Nephron progenitor cell (in vitro differentiated cells): Measurements from ENCODE around the gene TTC16.

ENCODE experiments used
- DNase-seq: peaks from one replicate; pipeline ENCODE4 v3.0.0; 2021
- H3K27ac Mint-ChIP-seq: 2 replicates; pipeline ENCODE4 v1.8.0; 2021; ENCODE audit warnings: mild to moderate bottlenecking, moderate library complexity, mixed read lengths
- H3K27me3 Mint-ChIP-seq: 2 replicates; pipeline ENCODE4 v1.8.0; 2021; ENCODE audit warnings: mild to moderate bottlenecking, low read depth, mixed read lengths; ENCODE audit not compliant: poor library complexity
- H3K36me3 Mint-ChIP-seq: 2 replicates; pipeline ENCODE4 v1.8.0; 2021; ENCODE audit warnings: low read depth, mixed read lengths
- H3K4me1 Mint-ChIP-seq: 2 replicates; pipeline ENCODE4 v1.8.0; 2021; ENCODE audit warnings: mixed read lengths
- H3K4me3 Mint-ChIP-seq: 2 replicates; pipeline ENCODE4 v1.8.0; 2021; ENCODE audit warnings: mild to moderate bottlenecking, moderate library complexity, mixed read lengths
- H3K9me3 Mint-ChIP-seq: 2 replicates; pipeline ENCODE4 v1.8.0; 2021; ENCODE audit warnings: mild to moderate bottlenecking, moderate library complexity, mixed read lengths
- TF ChIP-seq, protein P1 (sequence below): fragments of 200-600 bp; sonication (generic); IDR thresholded peaks from 2 replicates; pipeline ENCODE4 v1.5.0; 2021; ENCODE audit warnings: antibody characterized with exemption

Gene TTC16

DNA sequence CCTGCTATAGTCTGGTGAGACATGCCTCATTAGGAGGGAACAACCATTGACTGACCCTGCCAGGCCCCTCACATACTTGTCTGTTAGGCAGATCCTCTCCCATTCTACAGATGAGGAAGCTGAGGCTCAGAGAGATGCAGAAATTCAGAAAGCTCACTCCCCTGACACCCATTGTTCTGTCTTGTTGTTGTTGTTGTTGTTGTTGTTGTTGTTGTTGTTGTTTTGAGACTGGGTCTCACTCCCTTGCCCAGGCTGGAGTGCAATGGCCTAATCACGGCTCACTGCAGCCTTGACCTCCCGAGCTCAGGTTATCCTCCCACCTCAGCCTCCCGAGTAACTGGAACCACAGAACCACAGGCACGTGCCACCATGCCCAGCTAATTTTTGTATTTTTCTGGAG is 22.2 kb upstream of the TTC16 start:
- Mint-ChIP-seq H3K9me3 (peaks cover 7% of the 10 kb centered on the region), H3K27me3 (peaks cover 3% of the 10 kb centered on the region), H3K4me3 (no peak overlapping the region), H3K36me3 (peaks cover 39% of the 10 kb centered on the region), H3K4me1 (peaks cover 16% of the 10 kb centered on the region), H3K27ac (no peak overlapping the region)
- no peak for DNase-seq
- TF ChIP-seq, protein P1, sequence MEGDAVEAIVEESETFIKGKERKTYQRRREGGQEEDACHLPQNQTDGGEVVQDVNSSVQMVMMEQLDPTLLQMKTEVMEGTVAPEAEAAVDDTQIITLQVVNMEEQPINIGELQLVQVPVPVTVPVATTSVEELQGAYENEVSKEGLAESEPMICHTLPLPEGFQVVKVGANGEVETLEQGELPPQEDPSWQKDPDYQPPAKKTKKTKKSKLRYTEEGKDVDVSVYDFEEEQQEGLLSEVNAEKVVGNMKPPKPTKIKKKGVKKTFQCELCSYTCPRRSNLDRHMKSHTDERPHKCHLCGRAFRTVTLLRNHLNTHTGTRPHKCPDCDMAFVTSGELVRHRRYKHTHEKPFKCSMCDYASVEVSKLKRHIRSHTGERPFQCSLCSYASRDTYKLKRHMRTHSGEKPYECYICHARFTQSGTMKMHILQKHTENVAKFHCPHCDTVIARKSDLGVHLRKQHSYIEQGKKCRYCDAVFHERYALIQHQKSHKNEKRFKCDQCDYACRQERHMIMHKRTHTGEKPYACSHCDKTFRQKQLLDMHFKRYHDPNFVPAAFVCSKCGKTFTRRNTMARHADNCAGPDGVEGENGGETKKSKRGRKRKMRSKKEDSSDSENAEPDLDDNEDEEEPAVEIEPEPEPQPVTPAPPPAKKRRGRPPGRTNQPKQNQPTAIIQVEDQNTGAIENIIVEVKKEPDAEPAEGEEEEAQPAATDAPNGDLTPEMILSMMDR: no peak

DNA sequence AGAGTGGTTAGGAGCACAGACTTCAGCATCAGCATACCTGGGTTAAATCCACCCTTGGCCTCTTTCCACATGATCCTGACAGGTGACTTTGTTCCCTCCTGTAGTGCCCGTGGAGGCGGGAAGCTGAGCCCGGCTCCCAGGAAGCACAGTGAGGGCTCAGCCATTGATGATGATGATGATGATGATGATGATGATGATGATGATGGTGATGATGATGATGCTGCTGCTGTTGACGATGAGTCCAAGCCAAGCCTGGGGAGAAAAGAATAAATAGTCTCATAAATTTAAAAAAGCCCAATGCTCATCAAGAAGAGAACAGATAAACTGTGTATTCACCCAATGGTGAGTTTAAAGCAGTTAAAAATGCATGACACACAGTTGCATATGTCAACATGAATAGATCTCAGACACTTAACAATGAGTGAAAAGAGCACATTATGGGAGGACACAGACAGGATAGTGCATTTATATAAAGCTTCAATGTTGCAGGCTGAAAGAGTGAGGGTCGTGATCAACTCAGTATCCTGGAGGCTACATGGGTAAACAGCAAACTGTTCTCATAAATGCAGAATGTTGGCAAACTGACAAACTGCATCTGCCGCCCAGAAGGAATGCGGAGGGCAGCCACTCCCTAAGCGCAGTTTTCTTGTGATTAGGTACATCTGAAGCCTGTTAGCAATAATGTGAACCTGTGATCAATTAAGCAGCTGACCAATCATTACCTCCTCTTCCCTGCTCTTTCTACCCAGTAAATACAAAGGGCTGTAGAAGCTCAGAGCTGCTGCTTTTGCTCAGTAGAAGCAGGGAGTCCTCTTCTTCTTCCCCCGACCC is 20.8 kb upstream of the TTC16 start:
- TF ChIP-seq, protein P1: no peak
- Mint-ChIP-seq H3K4me3 (no peak overlapping the region), H3K27me3 (peaks cover 3% of the 10 kb centered on the region), H3K9me3 (peaks cover 2% of the 10 kb centered on the region), H3K4me1 (peaks cover 26% of the 10 kb centered on the region), H3K36me3 (peaks cover 25% of the 10 kb centered on the region), H3K27ac (no peak overlapping the region)
- DNase-seq: no peak

- Mint-ChIP-seq H3K27me3 (peaks cover 8% of the 10 kb centered on the region), H3K9me3 (no peaks in the 10 kb centered on the region), H3K4me3 (no peak overlapping the region), H3K36me3 (peaks cover 5% of the 10 kb centered on the region), H3K4me1 (peaks cover 31% of the 10 kb centered on the region), H3K27ac (no peak overlapping the region)
- DNase-seq: no peak
- TF ChIP-seq, protein P1: no peak
Measured at GRCh38 chr9:127697575-127697974, 18.3 kb upstream of the TTC16 start.

DNA sequence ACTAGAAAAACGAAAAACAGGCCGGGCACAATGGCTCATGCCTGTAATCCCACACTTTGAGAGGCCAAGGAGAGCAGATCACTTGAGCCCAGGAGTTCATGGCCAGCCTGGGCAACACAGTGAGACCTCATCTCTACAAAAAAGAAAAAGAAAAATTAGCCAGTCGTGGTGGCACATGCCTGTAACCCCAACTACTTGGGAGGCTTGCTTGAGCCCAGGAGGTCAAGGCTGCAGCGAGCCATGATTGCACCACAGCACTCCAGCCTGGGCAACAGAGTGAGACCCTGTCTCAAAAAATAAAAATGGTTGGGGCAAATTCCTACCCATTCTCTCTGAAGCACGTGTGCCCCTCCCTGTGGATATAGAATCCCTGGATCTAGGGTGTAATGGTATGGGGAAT is 17.5 kb upstream of the TTC16 start:
- Mint-ChIP-seq H3K4me3 (no peak overlapping the region), H3K9me3 (no peaks in the 10 kb centered on the region), H3K27ac (no peak overlapping the region), H3K27me3 (peaks cover 5% of the 10 kb centered on the region), H3K36me3 (peaks cover 5% of the 10 kb centered on the region), H3K4me1 (peaks cover 36% of the 10 kb centered on the region)
- no peak for DNase-seq
- TF ChIP-seq, protein P1: no peak

DNA sequence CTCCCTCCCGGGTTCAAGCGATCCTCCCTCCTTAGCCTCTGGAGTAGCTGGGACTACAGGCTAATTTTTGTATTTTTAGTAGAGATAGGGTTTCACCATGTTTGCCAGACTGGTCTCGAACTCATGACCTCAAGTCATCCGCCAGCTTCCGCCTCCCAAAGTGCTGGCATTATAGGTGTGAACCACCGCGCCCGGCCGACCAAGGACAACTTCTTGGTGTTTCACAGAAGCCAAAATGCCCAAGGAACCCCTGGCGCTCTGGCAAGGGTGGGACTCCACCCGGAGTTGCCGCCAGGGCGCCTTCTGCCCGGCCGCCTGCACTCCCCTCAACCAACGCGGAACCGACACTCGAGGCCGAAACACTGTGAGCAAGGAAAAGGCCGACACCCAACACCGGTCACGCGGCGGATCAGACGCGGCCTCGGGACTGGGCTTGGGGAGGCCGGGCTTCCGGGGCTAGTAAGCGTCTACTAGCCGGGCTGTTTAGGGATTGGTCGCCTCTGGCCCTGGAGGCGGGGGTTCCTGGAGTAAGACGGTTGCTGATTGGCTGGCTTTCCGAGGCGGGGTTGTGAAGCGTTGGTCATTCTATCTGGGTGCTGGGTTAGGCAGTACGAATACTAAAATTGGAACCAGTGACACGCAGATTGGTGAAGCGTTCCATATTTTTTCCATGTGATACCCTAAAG is 16.8 kb upstream of the TTC16 start:
- H3K4me1 Mint-ChIP-seq: peaks cover 42% of the 10 kb centered on the region
- TF ChIP-seq, protein P1: no peak
- peak; percentile 88 for DNase-seq
- peak overlapping the region; percentile 56 for H3K4me3 Mint-ChIP-seq
- H3K9me3 Mint-ChIP-seq: no peaks in the 10 kb centered on the region
- H3K36me3 Mint-ChIP-seq: peaks cover 4% of the 10 kb centered on the region
- peaks cover 5% of the 10 kb centered on the region for H3K27me3 Mint-ChIP-seq
- no peak overlapping the region for H3K27ac Mint-ChIP-seq
